B cell (primary cell): Measurements from ENCODE around the gene PLEKHS1.

Experiments used
- EZH2 ChIP-seq: IDR thresholded peaks from 2 replicates; pipeline ENCODE4 v1.6.1; 2012; ENCODE audit warnings: borderline replicate concordance, low read depth, mild to moderate bottlenecking, moderate library complexity, low read length; ENCODE audit not compliant: insufficient read depth, poor library complexity, severe bottlenecking
- TF ChIP-seq, protein P1 (sequence below): fragments of 200-600 bp; IDR thresholded peaks from one replicate; pipeline ENCODE4 v1.8.0; 2022; ENCODE audit warnings: antibody characterized with exemption, mild to moderate bottlenecking

DNA sequence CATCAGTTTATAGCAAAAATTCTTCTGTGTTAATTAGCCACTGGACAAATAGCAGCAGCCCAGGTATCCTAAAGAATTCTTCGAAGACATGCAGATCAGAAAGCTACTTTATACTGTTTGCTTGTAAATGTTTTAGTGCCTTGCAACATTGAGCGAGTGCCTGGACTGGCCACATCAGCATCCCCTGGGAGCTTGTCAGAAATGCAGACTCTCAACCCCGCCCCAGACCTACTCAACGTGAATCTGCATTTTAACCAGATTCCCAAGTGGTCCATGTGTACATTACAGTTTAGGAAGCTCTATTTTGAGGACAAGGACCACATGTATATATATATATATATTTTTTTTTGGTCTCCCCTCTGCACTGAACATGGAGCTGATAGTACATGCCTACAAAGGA, 18.5 kb upstream of the PLEKHS1 start:
- no peak for TF ChIP-seq EZH2
- TF ChIP-seq, protein P1, sequence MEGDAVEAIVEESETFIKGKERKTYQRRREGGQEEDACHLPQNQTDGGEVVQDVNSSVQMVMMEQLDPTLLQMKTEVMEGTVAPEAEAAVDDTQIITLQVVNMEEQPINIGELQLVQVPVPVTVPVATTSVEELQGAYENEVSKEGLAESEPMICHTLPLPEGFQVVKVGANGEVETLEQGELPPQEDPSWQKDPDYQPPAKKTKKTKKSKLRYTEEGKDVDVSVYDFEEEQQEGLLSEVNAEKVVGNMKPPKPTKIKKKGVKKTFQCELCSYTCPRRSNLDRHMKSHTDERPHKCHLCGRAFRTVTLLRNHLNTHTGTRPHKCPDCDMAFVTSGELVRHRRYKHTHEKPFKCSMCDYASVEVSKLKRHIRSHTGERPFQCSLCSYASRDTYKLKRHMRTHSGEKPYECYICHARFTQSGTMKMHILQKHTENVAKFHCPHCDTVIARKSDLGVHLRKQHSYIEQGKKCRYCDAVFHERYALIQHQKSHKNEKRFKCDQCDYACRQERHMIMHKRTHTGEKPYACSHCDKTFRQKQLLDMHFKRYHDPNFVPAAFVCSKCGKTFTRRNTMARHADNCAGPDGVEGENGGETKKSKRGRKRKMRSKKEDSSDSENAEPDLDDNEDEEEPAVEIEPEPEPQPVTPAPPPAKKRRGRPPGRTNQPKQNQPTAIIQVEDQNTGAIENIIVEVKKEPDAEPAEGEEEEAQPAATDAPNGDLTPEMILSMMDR, result no peak
